MM.1S (cell line): ENCODE data around the gene CENPF.

ENCODE experiments used
- DNase-seq: peaks from one replicate; pipeline ENCODE4 v3.0.0-alpha.2; 2015
- H2AFZ ChIP-seq: fragments of 300-600 bp; sonication (generic); 2 replicates; pipeline ENCODE4 v1.6.0; 2016; ENCODE audit warnings: antibody characterized with exemption, low read length
- H3F3A ChIP-seq: fragments of 300-600 bp; sonication (generic); 2 replicates; pipeline ENCODE4 v1.6.1; 2016; ENCODE audit warnings: mild to moderate bottlenecking, antibody characterized with exemption, low read length, moderate library complexity, mixed read lengths; ENCODE audit not compliant: insufficient read depth
- H3K27ac ChIP-seq: fragments of 300-600 bp; sonication (generic); 2 replicates; pipeline ENCODE4 v1.5.1; 2016; ENCODE audit warnings: mild to moderate bottlenecking, low read length
- H3K27me3 ChIP-seq: fragments of 300-600 bp; sonication (generic); replicated peaks from 2 replicates; pipeline ENCODE4 v1.6.0; 2016; ENCODE audit warnings: low read length; ENCODE audit not compliant: insufficient read depth
- H3K36me3 ChIP-seq: fragments of 300-600 bp; sonication (generic); replicated peaks from 2 replicates; pipeline ENCODE4 v1.6.1; 2016; ENCODE audit warnings: mild to moderate bottlenecking, low read length, mixed read lengths; ENCODE audit not compliant: insufficient read depth
- H3K4me1 ChIP-seq: fragments of 300-600 bp; sonication (generic); 2 replicates; pipeline ENCODE4 v1.6.1; 2016; ENCODE audit warnings: low read length, mixed read lengths
- H3K4me2 ChIP-seq: fragments of 300-600 bp; sonication (generic); 2 replicates; pipeline ENCODE4 v1.6.0; 2016; ENCODE audit warnings: low read depth, low read length
- H3K4me3 ChIP-seq: fragments of 300-600 bp; sonication (generic); 2 replicates; pipeline ENCODE4 v1.5.1; 2016; ENCODE audit warnings: low read length, mixed read lengths
- H3K79me2 ChIP-seq: fragments of 300-600 bp; sonication (generic); 2 replicates; pipeline ENCODE4 v1.6.1; 2016; ENCODE audit warnings: mixed run types, low read length, mixed read lengths
- H3K9ac ChIP-seq: fragments of 300-600 bp; sonication (generic); 2 replicates; pipeline ENCODE4 v1.6.1; 2016; ENCODE audit warnings: low read length, mixed read lengths
- H3K9me2 ChIP-seq: fragments of 300-600 bp; sonication (generic); replicated peaks from 2 replicates; pipeline ENCODE4 v1.6.1; 2016; ENCODE audit warnings: mild to moderate bottlenecking, low read length, mixed read lengths; ENCODE audit not compliant: insufficient read depth
- H3K9me3 ChIP-seq: fragments of 300-600 bp; sonication (generic); replicated peaks from 2 replicates; pipeline ENCODE4 v1.6.1; 2016; ENCODE audit warnings: mild to moderate bottlenecking, low read length, mixed read lengths; ENCODE audit not compliant: insufficient read depth
- H4K20me1 ChIP-seq: fragments of 300-600 bp; sonication (generic); 2 replicates; pipeline ENCODE4 v1.6.1; 2016; ENCODE audit warnings: mild to moderate bottlenecking, low read length, moderate library complexity, mixed read lengths; ENCODE audit not compliant: insufficient read depth
- CTCF ChIP-seq: fragments of 300-600 bp; sonication (generic); IDR thresholded peaks from 2 replicates; pipeline ENCODE4 v1.5.1; 2016; ENCODE audit warnings: antibody characterized with exemption, low read length, mixed read lengths
- EZH2 ChIP-seq: fragments of 300-600 bp; sonication (generic); optimal IDR thresholded peaks from 2 replicates; pipeline ENCODE3; 2017; ENCODE audit warnings: low read depth, mild to moderate bottlenecking, antibody characterized with exemption, low read length, mixed read lengths
- EZH2phosphoT487 ChIP-seq: fragments of 300-600 bp; sonication (generic); IDR thresholded peaks from 2 replicates; pipeline ENCODE4 v1.6.1; 2018; ENCODE audit warnings: antibody characterized with exemption, low read length

The CENPF gene

DNA sequence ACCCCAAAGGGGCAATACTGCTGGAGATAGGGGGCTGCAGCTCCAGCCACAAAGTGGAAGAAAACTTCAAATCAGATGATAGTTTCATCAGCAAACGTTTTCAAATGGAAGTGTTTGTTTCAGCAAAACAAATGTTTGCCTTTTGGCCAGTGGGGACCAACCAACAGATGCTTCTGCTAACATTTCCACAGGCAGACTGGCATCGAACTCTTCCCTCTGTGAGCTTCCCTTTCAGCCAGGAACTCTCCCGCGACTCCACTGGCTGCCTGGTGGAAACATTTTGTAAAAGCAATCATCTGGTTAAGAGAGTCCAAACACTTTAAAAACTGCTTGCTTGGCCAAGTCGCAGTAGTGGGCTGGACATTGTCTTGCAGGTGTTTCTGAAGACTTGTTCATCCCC, 30.7 kb downstream of the CENPF start:
- H3K9ac ChIP-seq = no peak overlapping the region
- TF ChIP-seq CTCF (no peak), EZH2 (no peak), EZH2phosphoT487 (no peak)
- H3F3A ChIP-seq = no peaks in the 10 kb centered on the region
- no peak overlapping the region for H2AFZ ChIP-seq
- no peaks in the 10 kb centered on the region for H3K4me1 ChIP-seq
- H3K4me3 ChIP-seq = no peak overlapping the region
- no peaks in the 10 kb centered on the region for H3K27me3 ChIP-seq
- no peaks in the 10 kb centered on the region for H3K9me3 ChIP-seq
- DNase-seq = no peak
- H4K20me1 ChIP-seq = no peaks in the 10 kb centered on the region
- H3K4me2 ChIP-seq = no peak overlapping the region
- no peaks in the 10 kb centered on the region for H3K9me2 ChIP-seq
- no peak overlapping the region for H3K27ac ChIP-seq
- peaks cover 37% of the 10 kb centered on the region for H3K36me3 ChIP-seq
- no peaks in the 10 kb centered on the region for H3K79me2 ChIP-seq

DNA sequence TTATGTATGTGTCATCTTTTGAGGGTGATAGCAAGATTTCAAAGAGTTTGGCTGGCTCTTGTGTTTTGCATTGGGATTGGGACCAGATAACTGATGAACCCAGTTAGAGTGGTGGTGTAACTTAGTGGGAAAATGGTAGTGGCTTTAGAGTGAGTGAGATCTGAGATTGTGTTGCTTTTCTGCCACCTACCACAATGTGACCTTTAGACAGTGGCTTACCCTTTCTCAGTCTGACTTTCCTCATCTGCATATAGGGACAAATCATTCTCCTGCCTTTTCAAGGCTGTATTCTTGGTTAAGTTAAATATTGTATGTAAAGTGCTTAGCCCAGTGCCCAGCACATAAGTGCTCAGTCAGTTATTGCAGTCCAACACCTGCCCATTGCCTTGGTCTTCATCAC, 31.3 kb downstream of the CENPF start:
- Histone ChIP-seq H3F3A (no peaks in the 10 kb centered on the region), H3K4me1 (no peaks in the 10 kb centered on the region), H3K27me3 (no peaks in the 10 kb centered on the region), H3K9ac (no peak overlapping the region), H3K9me2 (no peaks in the 10 kb centered on the region), H3K27ac (no peak overlapping the region), H3K4me3 (no peak overlapping the region), H3K9me3 (no peaks in the 10 kb centered on the region), H2AFZ (no peak overlapping the region), H3K4me2 (no peak overlapping the region), H4K20me1 (no peaks in the 10 kb centered on the region), H3K79me2 (no peaks in the 10 kb centered on the region), H3K36me3 (peaks cover 31% of the 10 kb centered on the region)
- no peak for TF ChIP-seq EZH2
- TF ChIP-seq EZH2phosphoT487 = no peak
- no peak for TF ChIP-seq CTCF
- DNase-seq = no peak

DNA sequence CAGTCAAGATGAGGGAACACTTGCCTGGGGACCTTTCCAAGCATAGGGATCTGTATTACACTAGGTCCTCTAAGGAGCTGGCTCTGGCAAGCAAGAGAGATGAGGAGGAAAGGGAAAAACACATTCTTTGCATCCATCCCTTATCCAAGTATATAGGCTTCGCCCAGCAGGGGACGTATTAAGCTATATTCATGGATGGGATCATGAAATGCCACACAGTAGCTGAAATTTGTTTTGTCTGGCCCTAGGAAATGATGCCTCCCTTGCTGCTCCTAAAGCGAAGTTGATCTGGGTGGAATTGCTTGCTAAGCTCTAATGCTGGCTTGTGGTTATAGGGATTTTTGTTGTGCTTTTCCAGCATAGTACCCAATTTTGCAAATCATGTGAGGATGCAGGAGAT, 32.1 kb downstream of the CENPF start:
- no peak for DNase-seq
- TF ChIP-seq EZH2 = no peak
- TF ChIP-seq CTCF = no peak
- TF ChIP-seq EZH2phosphoT487 = no peak
- no peaks in the 10 kb centered on the region for H3K79me2 ChIP-seq
- no peaks in the 10 kb centered on the region for H4K20me1 ChIP-seq
- no peak overlapping the region for H3K27ac ChIP-seq
- no peak overlapping the region for H3K9ac ChIP-seq
- no peaks in the 10 kb centered on the region for H3K27me3 ChIP-seq
- H3F3A ChIP-seq = no peaks in the 10 kb centered on the region
- H3K36me3 ChIP-seq = peaks cover 32% of the 10 kb centered on the region
- no peaks in the 10 kb centered on the region for H3K9me3 ChIP-seq
- H3K4me3 ChIP-seq = no peak overlapping the region
- no peaks in the 10 kb centered on the region for H3K9me2 ChIP-seq
- H3K4me2 ChIP-seq = no peak overlapping the region
- H3K4me1 ChIP-seq = no peaks in the 10 kb centered on the region
- H2AFZ ChIP-seq = no peak overlapping the region
